ENCODE measurements around the gene PPP6R2.

The PPP6R2 gene

GRCh38 chr22:50298937-50299784 is 44.0 kb upstream of the PPP6R2 start:
- H3K4me1 ChIP-seq (ENCODE audit: control insufficient read depth, low read length): peaks cover 99% of the 10 kb centered on the region
- TF ChIP-seq CTCF (IDR thresholded peaks at IDR 0.05; ENCODE audit: low read depth, low read length, poor library complexity, severe bottlenecking) (no peak), EZH2phosphoT487 (IDR thresholded peaks at IDR 0.05; ENCODE audit: borderline replicate concordance, low read length) (no peak)
- H3K27ac ChIP-seq (ENCODE audit: low read depth, low read length): peak overlapping the region; percentile 88
- H3K9me3 ChIP-seq (ENCODE audit: control insufficient read depth, insufficient read depth, low read length): no peaks in the 10 kb centered on the region
- H4K20me1 ChIP-seq (ENCODE audit: control insufficient read depth, insufficient read depth, low read depth, low read length): peaks cover 16% of the 10 kb centered on the region
- peak overlapping the region; percentile 97 for H3K4me3 ChIP-seq (ENCODE audit: low read length)
- no peaks in the 10 kb centered on the region for H3K9me2 ChIP-seq (replicated peaks; ENCODE audit: control insufficient read depth, low read length)
- peak overlapping the region; percentile 99 for H3K4me2 ChIP-seq (ENCODE audit: low read length)
- peaks cover 99% of the 10 kb centered on the region for H3K79me2 ChIP-seq (ENCODE audit: control insufficient read depth, low read length)
- H3F3A ChIP-seq (ENCODE audit: control insufficient read depth, insufficient read depth): peaks cover 21% of the 10 kb centered on the region
- peaks cover 34% of the 10 kb centered on the region for H3K36me3 ChIP-seq (ENCODE audit: control insufficient read depth, low read length)
- no peaks in the 10 kb centered on the region for H3K27me3 ChIP-seq (ENCODE audit: control insufficient read depth, low read length)

- Histone ChIP-seq H3K4me2 (ENCODE audit: low read length) (peak overlapping the region; percentile 99), H3K27me3 (ENCODE audit: control insufficient read depth, low read length) (no peaks in the 10 kb centered on the region), H3K27ac (ENCODE audit: low read depth, low read length) (peak overlapping the region; percentile 88), H3K36me3 (ENCODE audit: control insufficient read depth, low read length) (peaks cover 32% of the 10 kb centered on the region), H3K79me2 (ENCODE audit: control insufficient read depth, low read length) (peaks cover 98% of the 10 kb centered on the region), H4K20me1 (ENCODE audit: control insufficient read depth, insufficient read depth, low read depth, low read length) (peaks cover 16% of the 10 kb centered on the region), H3K9me2 (replicated peaks; ENCODE audit: control insufficient read depth, low read length) (no peaks in the 10 kb centered on the region), H3K4me1 (ENCODE audit: control insufficient read depth, low read length) (peaks cover 99% of the 10 kb centered on the region), H3K9me3 (ENCODE audit: control insufficient read depth, insufficient read depth, low read length) (no peaks in the 10 kb centered on the region), H3K4me3 (ENCODE audit: low read length) (peak overlapping the region; percentile 97), H3F3A (ENCODE audit: control insufficient read depth, insufficient read depth) (peaks cover 25% of the 10 kb centered on the region)
- TF ChIP-seq EZH2phosphoT487 (IDR thresholded peaks at IDR 0.05; ENCODE audit: borderline replicate concordance, low read length) (no peak), CTCF (IDR thresholded peaks at IDR 0.05; ENCODE audit: low read depth, low read length, poor library complexity, severe bottlenecking) (no peak)
Observed at GRCh38 chr22:50299785-50300619, 43.1 kb upstream of the PPP6R2 start.

- TF ChIP-seq EZH2phosphoT487 (IDR thresholded peaks at IDR 0.05; ENCODE audit: borderline replicate concordance, low read length): no peak
- TF ChIP-seq CTCF (IDR thresholded peaks at IDR 0.05; ENCODE audit: low read depth, low read length, poor library complexity, severe bottlenecking): no peak
- Histone ChIP-seq H3K9me2 (replicated peaks; ENCODE audit: control insufficient read depth, low read length) (no peaks in the 10 kb centered on the region), H3K36me3 (ENCODE audit: control insufficient read depth, low read length) (peaks cover 36% of the 10 kb centered on the region), H3K4me2 (ENCODE audit: low read length) (peak overlapping the region; percentile 99), H3K27me3 (ENCODE audit: control insufficient read depth, low read length) (no peaks in the 10 kb centered on the region), H3K9me3 (ENCODE audit: control insufficient read depth, insufficient read depth, low read length) (no peaks in the 10 kb centered on the region), H3K4me1 (ENCODE audit: control insufficient read depth, low read length) (peaks cover 99% of the 10 kb centered on the region), H3K4me3 (ENCODE audit: low read length) (peak overlapping the region; percentile 97), H3K79me2 (ENCODE audit: control insufficient read depth, low read length) (peaks cover 98% of the 10 kb centered on the region), H3F3A (ENCODE audit: control insufficient read depth, insufficient read depth) (peaks cover 22% of the 10 kb centered on the region), H3K27ac (ENCODE audit: low read depth, low read length) (peak overlapping the region; percentile 88), H4K20me1 (ENCODE audit: control insufficient read depth, insufficient read depth, low read depth, low read length) (peaks cover 20% of the 10 kb centered on the region)
Observed at GRCh38 chr22:50300620-50301257, 42.4 kb upstream of the PPP6R2 start.

Data from DOHH2 (cell line).